ENCODE data around the gene HDHD3. TPM values are rescaled to one million over a fixed set of nuclear protein-coding genes. Genes with fewer than 3 reads are reported as not detected.

The HDHD3 gene
- polyA plus RNA-seq, 1 experiment, result 7.2 TPM

- TF ChIP-seq CTCF (IDR thresholded peaks at IDR 0.05; ENCODE audit: low read depth, low read length), result no peak
- Histone ChIP-seq H3K27me3 (ENCODE audit: control insufficient read depth, insufficient read depth, low read length) (peaks cover 12% of the 10 kb centered on the region), H3K9me3 (ENCODE audit: control insufficient read depth, insufficient read depth, low read length) (no peaks in the 10 kb centered on the region; the same call in 1 of the 2 replicates), H3K4me3 (ENCODE audit: low read depth, low read length) (no peak overlapping the region), H3K27ac (ENCODE audit: low read depth, low read length) (no peak overlapping the region)
- ChIA-PET POLR2A (no interaction called here), CTCF (interaction anchor here (0.6 to 0.8 kb wide), 3 partner anchors 39 to 81 kb away, joined by 3 to 4 read pairs (median 3); no protein-coding TSS in a partner anchor)
- DNase-seq (ENCODE audit: low read depth, low spot score), result no peak
Observed at GRCh38 chr9:113364951-113365350, 11.8 kb downstream of the HDHD3 start.

GRCh38 chr9:113363336-113363735 lies 13.4 kb downstream of the HDHD3 start:
- no peaks in the 10 kb centered on the region; the same call in 1 of the 2 replicates for H3K9me3 ChIP-seq (ENCODE audit: control insufficient read depth, insufficient read depth, low read length)
- ChIA-PET POLR2A (no interaction called here), CTCF (no interaction called here)
- no peak for DNase-seq (ENCODE audit: low read depth, low spot score)
- no peak for TF ChIP-seq CTCF (IDR thresholded peaks at IDR 0.05; ENCODE audit: low read depth, low read length)
- H3K27me3 ChIP-seq (ENCODE audit: control insufficient read depth, insufficient read depth, low read length), result peaks cover 21% of the 10 kb centered on the region
- H3K27ac ChIP-seq (ENCODE audit: low read depth, low read length), result no peak overlapping the region
- no peak overlapping the region for H3K4me3 ChIP-seq (ENCODE audit: low read depth, low read length)

- Histone ChIP-seq H3K9me3 (ENCODE audit: control insufficient read depth, insufficient read depth, low read length) (no peaks in the 10 kb centered on the region; the same call in 1 of the 2 replicates), H3K27me3 (ENCODE audit: control insufficient read depth, insufficient read depth, low read length) (peaks cover 30% of the 10 kb centered on the region), H3K4me3 (ENCODE audit: low read depth, low read length) (no peak overlapping the region), H3K27ac (ENCODE audit: low read depth, low read length) (no peak overlapping the region)
- ChIA-PET POLR2A (interaction anchor here (0.5 to 0.9 kb wide), 3 partner anchors 9 to 86 kb away, joined by 3 to 6 read pairs (median 3); partner anchors contain the start of genes CDC26, PRPF4 and WDR31), CTCF (interaction anchor here (0.6 to 1.1 kb wide), 2 partner anchors 17 to 39 kb away, joined by 3 read pairs; partner anchors contain the start of gene ALAD)
- DNase-seq (ENCODE audit: low read depth, low spot score), result peak; percentile 13
- TF ChIP-seq CTCF (IDR thresholded peaks at IDR 0.05; ENCODE audit: low read depth, low read length), result no peak
Observed at GRCh38 chr9:113361304-113362018, 15.3 kb downstream of the HDHD3 start.

- no peaks in the 10 kb centered on the region; the same call in 1 of the 2 replicates for H3K9me3 ChIP-seq (ENCODE audit: control insufficient read depth, insufficient read depth, low read length)
- no peak overlapping the region for H3K27ac ChIP-seq (ENCODE audit: low read depth, low read length)
- CTCF ChIA-PET, result no interaction called here
- no peak for TF ChIP-seq CTCF (IDR thresholded peaks at IDR 0.05; ENCODE audit: low read depth, low read length)
- DNase-seq (ENCODE audit: low read depth, low spot score), result no peak
- H3K27me3 ChIP-seq (ENCODE audit: control insufficient read depth, insufficient read depth, low read length), result peaks cover 32% of the 10 kb centered on the region
- POLR2A ChIA-PET, result no interaction called here
- H3K4me3 ChIP-seq (ENCODE audit: low read depth, low read length), result no peak overlapping the region
Observed at GRCh38 chr9:113360242-113360842, 16.4 kb downstream of the HDHD3 start.

- TF ChIP-seq CTCF (IDR thresholded peaks at IDR 0.05; ENCODE audit: low read depth, low read length), result no peak
- Histone ChIP-seq H3K27me3 (ENCODE audit: control insufficient read depth, insufficient read depth, low read length) (peaks cover 35% of the 10 kb centered on the region), H3K4me3 (ENCODE audit: low read depth, low read length) (no peak overlapping the region), H3K27ac (ENCODE audit: low read depth, low read length) (no peak overlapping the region), H3K9me3 (ENCODE audit: control insufficient read depth, insufficient read depth, low read length) (no peaks in the 10 kb centered on the region; the same call in 1 of the 2 replicates)
- POLR2A ChIA-PET, result interaction anchor here (0.6 kb wide), 2 partner anchors 11 to 42 kb away, joined by 3 read pairs; no protein-coding TSS in a partner anchor
- CTCF ChIA-PET, result no interaction called here
- no peak for DNase-seq (ENCODE audit: low read depth, low spot score)
Observed at GRCh38 chr9:113359385-113359784, 17.4 kb downstream of the HDHD3 start.

All from AG04450 (cell line).